Measurements from ENCODE around the gene FRMPD4.

DNA sequence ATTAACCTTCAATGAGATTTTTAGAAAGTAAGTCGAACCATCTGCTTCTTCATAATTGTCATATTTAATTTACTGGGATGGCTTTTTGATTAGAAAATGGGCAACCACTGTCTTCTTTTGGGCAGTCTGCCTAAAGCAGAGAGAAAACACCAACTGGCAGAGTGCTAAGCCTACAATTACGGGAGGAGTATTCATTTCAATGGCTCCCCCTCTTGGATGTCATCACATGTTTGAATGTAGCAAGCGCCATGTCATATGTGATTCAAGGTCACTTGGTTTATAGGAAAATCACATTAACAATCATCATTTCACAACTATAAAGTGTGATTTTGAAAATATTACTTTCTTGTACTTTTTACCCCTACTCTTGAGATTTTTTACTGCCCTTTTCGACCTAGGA lies 261.9 kb downstream of the FRMPD4 start:
- TF ChIP-seq, protein P1, sequence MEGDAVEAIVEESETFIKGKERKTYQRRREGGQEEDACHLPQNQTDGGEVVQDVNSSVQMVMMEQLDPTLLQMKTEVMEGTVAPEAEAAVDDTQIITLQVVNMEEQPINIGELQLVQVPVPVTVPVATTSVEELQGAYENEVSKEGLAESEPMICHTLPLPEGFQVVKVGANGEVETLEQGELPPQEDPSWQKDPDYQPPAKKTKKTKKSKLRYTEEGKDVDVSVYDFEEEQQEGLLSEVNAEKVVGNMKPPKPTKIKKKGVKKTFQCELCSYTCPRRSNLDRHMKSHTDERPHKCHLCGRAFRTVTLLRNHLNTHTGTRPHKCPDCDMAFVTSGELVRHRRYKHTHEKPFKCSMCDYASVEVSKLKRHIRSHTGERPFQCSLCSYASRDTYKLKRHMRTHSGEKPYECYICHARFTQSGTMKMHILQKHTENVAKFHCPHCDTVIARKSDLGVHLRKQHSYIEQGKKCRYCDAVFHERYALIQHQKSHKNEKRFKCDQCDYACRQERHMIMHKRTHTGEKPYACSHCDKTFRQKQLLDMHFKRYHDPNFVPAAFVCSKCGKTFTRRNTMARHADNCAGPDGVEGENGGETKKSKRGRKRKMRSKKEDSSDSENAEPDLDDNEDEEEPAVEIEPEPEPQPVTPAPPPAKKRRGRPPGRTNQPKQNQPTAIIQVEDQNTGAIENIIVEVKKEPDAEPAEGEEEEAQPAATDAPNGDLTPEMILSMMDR (conservative IDR thresholded peaks at IDR 0.05) = no peak
- TF ChIP-seq ZFX (IDR thresholded peaks at IDR 0.05) = no peak
